GM19452 (cell line): Measurements from ENCODE around the gene CERCAM.

Experiments used
- ATAC-seq: cut with Tn5 transposase; IDR thresholded peaks from one replicate; pipeline ENCODE4 v1.9.1; 2021; ENCODE audit not compliant: unreplicated experiment

CERCAM gene

GRCh38 chr9:128454991-128455390 lies 34.3 kb downstream of the CERCAM start:
- ATAC-seq: no peak

- ATAC-seq: peak; percentile 74
Measured at GRCh38 chr9:128455849-128456612, 35.4 kb downstream of the CERCAM start, which contains the start of gene ODF2. Gene ODF2, plus strand, starts transcription at chr9:128456006. Its CDS starts 86 bp downstream, at chr9:128456092.

GRCh38 chr9:128456613-128457061 lies 36.0 kb downstream of the CERCAM start:
- peak; percentile 56 for ATAC-seq

- ATAC-seq: no peak
Measured at GRCh38 chr9:128457207-128457606, 36.5 kb downstream of the CERCAM start.

GRCh38 chr9:128459011-128459410 lies 38.4 kb downstream of the CERCAM start:
- no peak for ATAC-seq

- ATAC-seq: no peak
Measured at GRCh38 chr9:128469070-128469469, 48.4 kb downstream of the CERCAM start.

GRCh38 chr9:128470560-128470959 lies 49.9 kb downstream of the CERCAM start:
- ATAC-seq: no peak

- ATAC-seq: no peak
Measured at GRCh38 chr9:128473104-128473503, 52.4 kb downstream of the CERCAM start.

GRCh38 chr9:128475867-128476266 lies 55.2 kb downstream of the CERCAM start:
- ATAC-seq: no peak

- ATAC-seq: no peak
Measured at GRCh38 chr9:128479262-128479661, 58.6 kb downstream of the CERCAM start.

GRCh38 chr9:128481561-128481960 lies 60.9 kb downstream of the CERCAM start:
- no peak for ATAC-seq

GRCh38 chr9:128482186-128482585 lies 61.5 kb downstream of the CERCAM start:
- no peak for ATAC-seq

GRCh38 chr9:128484686-128485413 lies 64.2 kb downstream of the CERCAM start:
- no peak for ATAC-seq

GRCh38 chr9:128485414-128485855 lies 64.8 kb downstream of the CERCAM start:
- no peak for ATAC-seq

- ATAC-seq: no peak
Measured at GRCh38 chr9:128486201-128486600, 65.5 kb downstream of the CERCAM start.
